K562 (cell line): ENCODE measurements around the gene ANKRD13D. TPM values are rescaled to one million over a fixed set of nuclear protein-coding genes. Genes with fewer than 3 reads are reported as not detected.

ENCODE experiments used
- ATAC-seq: fragments of 200-7000 bp; cut with Tn5 transposase; 3 replicates; pipeline ENCODE4 v1.9.1; 2020; ENCODE audit warnings: moderate library complexity
- BruUV-seq: library from RNA; stranded (reverse); fragments of 400-500 nt; replicated peaks from 2 replicates; lab custom pipeline; 2021; lab: Mats Ljungman, UMichigan
- CTCF ChIA-PET: fragments of 300-600 bp; formaldehyde crosslinking; extraction: SDS; loops from one replicate; lab custom pipeline; 2021; ENCODE audit warnings: low intra/inter-chr PET ratio; lab: Yijun Ruan, JAX
- POLR2A ChIA-PET: fragments of 300-600, 350-650 bp; sonication (Branson Sonifier 250); formaldehyde crosslinking; extraction: SDS; loops from one replicate; lab custom pipeline; 2021; ENCODE audit warnings: antibody characterized with exemption, inconsistent platforms; lab: Yijun Ruan, JAX
- DNase-seq, 4 experiments: peaks; one replicate each; pipeline versions ENCODE4 v3.0.0 to v3.0.0-alpha.2; 2011 to 2018; ENCODE audit warnings: low spot score in 3 of 4, mixed read lengths in 3 of 4; ENCODE audit errors: extremely low read depth in 1 of 4
- FAIRE-seq: peaks from 2 replicates; lab custom pipeline; 2011; peaks lifted over from hg19 to GRCh38; lab: Jason Lieb, UNC
- H2AFZ ChIP-seq: 2 replicates; pipeline ENCODE4 v1.6.0; 2011; ENCODE audit warnings: low read depth, low read length, control low read depth, inconsistent platforms
- H3K27ac ChIP-seq: fragments of 200-600 bp; 3 replicates; pipeline ENCODE4 v1.8.0; 2011; ENCODE audit warnings: low read depth, mild to moderate bottlenecking, control low read depth, inconsistent platforms, low read length, moderate library complexity, mixed read lengths; ENCODE audit errors: extremely low read depth
- H3K27me3 ChIP-seq, 2 experiments: fragments of 300-600 bp in 1 of 2; 2 replicates in 1 of 2; 3 replicates in 1 of 2; pipeline versions ENCODE4 v1.6.0 to v1.8.0; 2011; ENCODE audit warnings: inconsistent platforms in 2 of 2, low read length in 2 of 2, mild to moderate bottlenecking in 1 of 2, mixed read lengths in 1 of 2, moderate library complexity in 1 of 2; ENCODE audit not compliant: control insufficient read depth in 2 of 2, insufficient read depth in 2 of 2
- H3K36me3 ChIP-seq: fragments of 300-600 bp; 3 replicates; pipeline ENCODE4 v1.8.0; 2011; ENCODE audit warnings: mild to moderate bottlenecking, low read length, inconsistent platforms; ENCODE audit not compliant: control insufficient read depth, insufficient read depth
- H3K4me1 ChIP-seq, 2 experiments: fragments of 200-600 bp in 1 of 2; replicated peaks in 1 of 2; 2 replicates in 1 of 2; 3 replicates in 1 of 2; pipeline versions ENCODE4 v1.5.1 to v1.8.0; 2011; ENCODE audit warnings: inconsistent platforms in 2 of 2, low read length in 2 of 2, mild to moderate bottlenecking in 1 of 2, mixed read lengths in 1 of 2, moderate library complexity in 1 of 2; ENCODE audit not compliant: control insufficient read depth in 2 of 2, insufficient read depth in 2 of 2
- H3K4me2 ChIP-seq: 2 replicates; pipeline ENCODE4 v1.6.1; 2011; ENCODE audit warnings: low read length, control low read depth, inconsistent platforms, mixed read lengths; ENCODE audit not compliant: insufficient read depth
- H3K4me3 ChIP-seq: fragments of 200-600 bp; sonication (generic), shearing (Covaris generic); 2 replicates; pipeline ENCODE4 v1.5.1; 2016; ENCODE audit warnings: control low read depth, inconsistent platforms
- H3K79me2 ChIP-seq: fragments of 200-600 bp; 3 replicates; pipeline ENCODE4 v1.8.0; 2011; ENCODE audit warnings: low read length, inconsistent platforms; ENCODE audit not compliant: control insufficient read depth, insufficient read depth
- H3K9ac ChIP-seq, 2 experiments: 2 replicates each; pipeline versions ENCODE4 v1.6.0 to v1.6.1; 2011; ENCODE audit warnings: low read depth in 2 of 2, low read length in 2 of 2, control low read depth in 1 of 2, inconsistent platforms in 1 of 2, mild to moderate bottlenecking in 1 of 2, mixed read lengths in 1 of 2; ENCODE audit not compliant: insufficient read depth in 1 of 2
- H3K9me1 ChIP-seq: one replicate; pipeline ENCODE4 v1.6.0; 2011; ENCODE audit warnings: inconsistent platforms, mild to moderate bottlenecking, low read length, moderate library complexity; ENCODE audit not compliant: control insufficient read depth, insufficient read depth
- H3K9me3 ChIP-seq: replicated peaks from 2 replicates; pipeline ENCODE4 v1.5.1; 2011; ENCODE audit warnings: low read depth, low read length, inconsistent platforms; ENCODE audit not compliant: control insufficient read depth, insufficient read depth
- H4K20me1 ChIP-seq: replicated peaks from 2 replicates; pipeline ENCODE4 v1.6.1; 2011; ENCODE audit warnings: low read length, inconsistent platforms, mixed read lengths; ENCODE audit not compliant: control insufficient read depth, insufficient read depth
- FOXA3 ChIP-seq, 2 experiments: fragments of 450-650 bp in 1 of 2; sonication (generic) in 1 of 2; formaldehyde crosslinking; IDR thresholded peaks in 1 of 2; conservative IDR thresholded peaks in 1 of 2; 2 replicates each; pipeline versions ENCODE4 v1.4.0 to v1.8.0; 2020 to 2022; ENCODE audit warnings: mild to moderate bottlenecking in 2 of 2, missing genetic modification reagents in 1 of 2
- HDGF ChIP-seq: fragments of 450-650 bp; IDR thresholded peaks from 2 replicates; pipeline ENCODE4 v1.6.1; 2016
- MTF1 ChIP-seq: fragments of 250-450 bp; sonication (Bioruptor Pico); IDR thresholded peaks from 2 replicates; pipeline ENCODE4 v1.9.0; 2021; ENCODE audit warnings: moderate library complexity, mild to moderate bottlenecking, inconsistent platforms, borderline replicate concordance
- POLR2G ChIP-seq: fragments of 200-400 bp; formaldehyde crosslinking; IDR thresholded peaks from 2 replicates; pipeline ENCODE4 v1.6.1; 2017; ENCODE audit warnings: low read depth, mild to moderate bottlenecking, antibody characterized with exemption, low read length, moderate library complexity
- ZNF263 ChIP-seq: sonication (generic); formaldehyde crosslinking; IDR thresholded peaks from 2 replicates; pipeline ENCODE4 v1.8.0; 2022; ENCODE audit warnings: mild to moderate bottlenecking, missing genetic modification reagents, borderline replicate concordance
- ZNF445 ChIP-seq: fragments of 250-450 bp; sonication (Bioruptor Pico); IDR thresholded peaks from 2 replicates; pipeline ENCODE4 v1.4.0; 2020; ENCODE audit warnings: low read depth, mild to moderate bottlenecking, moderate library complexity
- WGBS: fragments of 100-300 bp; shearing (Covaris generic); methylation state at CpG from one replicate; pipeline ENCODE4 v1.1.6; 2016; ENCODE audit warnings: low coverage, mixed read lengths; ENCODE audit not compliant: insufficient coverage; ENCODE audit errors: missing lambda C conversion rate; 5-methylcytosine and 5-hydroxymethylcytosine counted together
- in situ Hi-C: fragments of 300-500 bp; cut with MboI; formaldehyde crosslinking; loops from 4 replicates; pipeline ENCODE4 v1.15.0; 2018; ENCODE audit warnings: inconsistent platforms, mixed read lengths
- intact Hi-C: fragments of 100-400 bp; cut with micrococcal nuclease; formaldehyde crosslinking; loops from 2 replicates; pipeline ENCODE4 v1.14.2; 2022
- polyA plus RNA-seq, 8 experiments: library from polyadenylated mRNA; depleted of rRNA in 4 of 8; stranded (reverse) in 5 of 8; unstranded in 3 of 8; fragments of >200 nt; fragmentation: Nextera tagmentation in 2 of 8; fragmentation: Illumina TruSeq in 1 of 8; extraction: Ambion mirVana in 2 of 8; extraction: Trizol in 1 of 8; gene quantifications; 2 replicates each; pipeline versions ENCODE4 v1.2.1 to v1.2.3, GENCODE V29; 2011 to 2014; ENCODE audit warnings: inconsistent platforms in 1 of 8, missing spikeins in 1 of 8
- total RNA-seq, 7 experiments: library from RNA; depleted of rRNA in 6 of 7; stranded (reverse); fragments of >200 nt in 6 of 7; fragmentation: Illumina TruSeq in 2 of 7; extraction: Trizol in 2 of 7; gene quantifications; 2 replicates each; pipeline versions ENCODE4 v1.2.1 to v1.2.3, GENCODE V29; 2011 to 2021; ENCODE audit warnings: low replicate concordance in 1 of 7
- TF ChIP-seq, protein P1 (sequence below): fragments of 450-650 bp; IDR thresholded peaks from 2 replicates; pipeline ENCODE4 v1.6.1; 2016

The ANKRD13D gene
- total and polyA plus RNA-seq, 9 of the 15 experiments (the other 6 are each of a cell fraction or from before 2014, with no cell fraction given), result 0.94 to 40.9 (median 22.4) TPM

GRCh38 chr11:67301951-67302516 lies 12.9 kb downstream of the ANKRD13D start:
- Histone ChIP-seq H3K4me2 (no peak overlapping the region), H3K9ac (no peak overlapping the region), H3K9me3 (no peaks in the 10 kb centered on the region), H3K36me3 (peaks cover 45% of the 10 kb centered on the region; the same call in 2 of the 3 replicates), H3K4me1 (peaks cover 0 to 35% of the 10 kb centered on the region in 2 experiments; a peak in 2 of 5 replicates), H3K79me2 (no peaks in the 10 kb centered on the region), H3K27me3 (no peaks in the 10 kb centered on the region), H3K27ac (no peak overlapping the region), H2AFZ (no peak overlapping the region), H3K4me3 (no peak overlapping the region), H4K20me1 (no peaks in the 10 kb centered on the region), H3K9me1 (no peaks in the 10 kb centered on the region)
- TF ChIP-seq HDGF (no peak), ZNF445 (CRISPR knock-in tag) (no peak), FOXA3 (CRISPR knock-in tag; conservative IDR thresholded peaks at IDR 0.05 in 1 of 2, IDR thresholded peaks at IDR 0.05 in 1 of 2) (no peak), ZNF263 (CRISPR knock-in tag) (peak; percentile 67; the same call in 1 of the 2 replicates), POLR2G (0 out of 2 replicates have a peak, but pooled peaks have one; percentile 6), MTF1 (CRISPR knock-in tag) (no peak)
- TF ChIP-seq, protein P1, sequence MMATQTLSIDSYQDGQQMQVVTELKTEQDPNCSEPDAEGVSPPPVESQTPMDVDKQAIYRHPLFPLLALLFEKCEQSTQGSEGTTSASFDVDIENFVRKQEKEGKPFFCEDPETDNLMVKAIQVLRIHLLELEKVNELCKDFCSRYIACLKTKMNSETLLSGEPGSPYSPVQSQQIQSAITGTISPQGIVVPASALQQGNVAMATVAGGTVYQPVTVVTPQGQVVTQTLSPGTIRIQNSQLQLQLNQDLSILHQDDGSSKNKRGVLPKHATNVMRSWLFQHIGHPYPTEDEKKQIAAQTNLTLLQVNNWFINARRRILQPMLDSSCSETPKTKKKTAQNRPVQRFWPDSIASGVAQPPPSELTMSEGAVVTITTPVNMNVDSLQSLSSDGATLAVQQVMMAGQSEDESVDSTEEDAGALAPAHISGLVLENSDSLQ, result peak; percentile 62
- BruUV-seq, result no TSS peak
- ChIA-PET CTCF (no interaction called here), POLR2A (interaction anchor here (2.1 kb wide), 1 partner anchor 12 kb away, joined by 10 read pairs; no protein-coding TSS in a partner anchor)
- DNase-seq, result peak in 1 of 4 experiments; percentile 7
- in situ Hi-C loops (no loop called here), intact Hi-C loops (no loop called here)
- peak; percentile 32; the same call in 2 of the 3 replicates for ATAC-seq
- WGBS, result 70% methylated on average over 15 of the region's 15 CpGs
- FAIRE-seq, result no peak
